Loucy (cell line): Measurements from ENCODE around the gene KATNB1.

Experiments used
- H2AFZ ChIP-seq: fragments of 200-600 bp; sonication (generic); 2 replicates; pipeline ENCODE4 v1.6.0; 2016; ENCODE audit warnings: antibody characterized with exemption, mild to moderate bottlenecking, low read length, moderate library complexity
- H3F3A ChIP-seq: fragments of 200-600 bp; 2 replicates; pipeline ENCODE4 v1.6.0; 2016; ENCODE audit warnings: antibody characterized with exemption, low read depth, mild to moderate bottlenecking
- H3K27me3 ChIP-seq: fragments of 200-600 bp; sonication (generic); 2 replicates; pipeline ENCODE4 v1.6.1; 2014; ENCODE audit warnings: low read length, mild to moderate bottlenecking; ENCODE audit not compliant: insufficient read depth, poor library complexity, severe bottlenecking
- H3K36me3 ChIP-seq: fragments of 200-600 bp; sonication (generic); 2 replicates; pipeline ENCODE4 v1.6.1; 2016; ENCODE audit warnings: low read length; ENCODE audit not compliant: insufficient read depth
- H3K4me1 ChIP-seq: fragments of 200-600 bp; sonication (generic); 2 replicates; pipeline ENCODE4 v1.5.1; 2014; ENCODE audit warnings: low read length, mild to moderate bottlenecking; ENCODE audit not compliant: insufficient read depth, poor library complexity, severe bottlenecking
- H3K4me2 ChIP-seq: fragments of 200-600 bp; sonication (generic); 2 replicates; pipeline ENCODE4 v1.6.0; 2014; ENCODE audit warnings: antibody characterized with exemption, low read length, low read depth, mild to moderate bottlenecking; ENCODE audit not compliant: poor library complexity, severe bottlenecking
- H3K4me3 ChIP-seq: fragments of 200-600 bp; sonication (generic); 2 replicates; pipeline ENCODE4 v1.5.1; 2014; ENCODE audit warnings: low read length, mild to moderate bottlenecking, mixed read lengths; ENCODE audit not compliant: poor library complexity, severe bottlenecking
- H3K79me2 ChIP-seq: fragments of 200-600 bp; sonication (generic); 2 replicates; pipeline ENCODE4 v1.6.1; 2014; ENCODE audit warnings: low read length; ENCODE audit not compliant: insufficient read depth
- H3K9ac ChIP-seq: fragments of 200-600 bp; sonication (generic); 2 replicates; pipeline ENCODE4 v1.6.0; 2014; ENCODE audit warnings: mild to moderate bottlenecking, low read depth, low read length, moderate library complexity; ENCODE audit not compliant: poor library complexity, severe bottlenecking
- H3K9me2 ChIP-seq: fragments of 200-600 bp; sonication (generic); replicated peaks from 2 replicates; pipeline ENCODE4 v1.6.1; 2016; ENCODE audit warnings: low read depth, low read length, mixed read lengths
- H3K9me3 ChIP-seq: fragments of 200-600 bp; sonication (generic); 2 replicates; pipeline ENCODE4 v1.6.1; 2014; ENCODE audit warnings: mild to moderate bottlenecking, antibody characterized with exemption, low read length, low read depth; ENCODE audit not compliant: insufficient read depth
- H4K20me1 ChIP-seq: fragments of 200-600 bp; sonication (generic); 2 replicates; pipeline ENCODE4 v1.6.0; 2014; ENCODE audit warnings: antibody characterized with exemption, low read length, mild to moderate bottlenecking; ENCODE audit not compliant: insufficient read depth, poor library complexity, severe bottlenecking
- EZH2phosphoT487 ChIP-seq: fragments of 200-600 bp; IDR thresholded peaks from 2 replicates; pipeline ENCODE4 v1.6.1; 2018; ENCODE audit warnings: antibody characterized with exemption, mild to moderate bottlenecking, moderate library complexity, borderline replicate concordance
- TF ChIP-seq, protein P1 (sequence below): fragments of 200-600 bp; sonication (generic); conservative IDR thresholded peaks from 2 replicates; pipeline ENCODE4 v1.5.1; 2014; ENCODE audit warnings: mild to moderate bottlenecking, antibody characterized with exemption, low read length

KATNB1 gene

DNA sequence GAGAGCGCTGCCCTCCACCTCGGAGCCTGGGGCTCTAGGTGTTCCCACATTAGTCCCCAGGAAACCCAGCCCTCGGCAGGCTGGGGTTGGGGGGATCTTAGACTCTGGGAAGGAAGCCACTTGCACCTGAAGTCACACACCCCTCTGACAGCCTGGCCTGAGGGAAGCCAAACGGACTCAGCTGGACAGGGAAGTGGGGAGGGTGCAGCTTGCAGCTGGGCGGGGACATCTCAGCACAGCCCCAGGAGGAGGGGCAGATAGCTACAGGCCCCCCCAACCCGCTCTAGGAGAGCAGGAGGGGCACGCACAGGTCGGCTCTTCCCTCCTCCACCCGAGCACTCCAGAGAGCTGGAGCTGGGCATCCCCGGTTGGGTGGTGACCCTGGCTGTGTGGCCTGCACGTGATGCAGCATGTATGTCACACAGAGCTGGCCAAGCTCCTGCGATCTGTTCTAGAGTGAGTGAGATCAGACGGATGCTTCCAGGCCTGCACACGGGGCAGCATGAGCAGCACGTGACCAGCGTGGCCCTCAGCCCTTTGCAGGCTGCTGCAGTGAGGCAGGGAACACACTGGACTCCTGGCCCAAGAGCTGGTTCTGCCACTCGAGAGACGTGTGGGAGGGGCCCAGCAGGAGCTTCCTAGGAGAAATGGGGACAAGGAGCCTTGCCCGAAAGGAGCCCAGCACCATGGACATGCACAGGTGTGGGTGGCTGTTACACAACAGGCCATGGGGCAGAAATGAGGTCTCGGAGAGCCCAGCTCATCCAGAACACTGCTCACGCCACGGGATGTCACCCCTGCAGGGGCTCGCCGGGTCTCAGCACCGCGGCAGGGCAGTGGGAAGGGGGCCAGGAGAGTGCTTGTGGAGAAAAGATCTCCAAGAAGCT lies 51.3 kb downstream of the KATNB1 start:
- Histone ChIP-seq H4K20me1 (no peaks in the 10 kb centered on the region), H3K9me2 (no peaks in the 10 kb centered on the region), H3K4me2 (no peak overlapping the region), H3K79me2 (no peaks in the 10 kb centered on the region), H3K36me3 (no peaks in the 10 kb centered on the region), H3K4me1 (peaks cover 16% of the 10 kb centered on the region), H2AFZ (no peak overlapping the region), H3K9ac (no peak overlapping the region), H3K4me3 (no peak overlapping the region), H3K9me3 (no peaks in the 10 kb centered on the region), H3F3A (0 out of 2 replicates have a peak, but pooled peaks cover 3% of the 10 kb centered on the region), H3K27me3 (no peaks in the 10 kb centered on the region)
- TF ChIP-seq EZH2phosphoT487 = no peak
- TF ChIP-seq, protein P1, sequence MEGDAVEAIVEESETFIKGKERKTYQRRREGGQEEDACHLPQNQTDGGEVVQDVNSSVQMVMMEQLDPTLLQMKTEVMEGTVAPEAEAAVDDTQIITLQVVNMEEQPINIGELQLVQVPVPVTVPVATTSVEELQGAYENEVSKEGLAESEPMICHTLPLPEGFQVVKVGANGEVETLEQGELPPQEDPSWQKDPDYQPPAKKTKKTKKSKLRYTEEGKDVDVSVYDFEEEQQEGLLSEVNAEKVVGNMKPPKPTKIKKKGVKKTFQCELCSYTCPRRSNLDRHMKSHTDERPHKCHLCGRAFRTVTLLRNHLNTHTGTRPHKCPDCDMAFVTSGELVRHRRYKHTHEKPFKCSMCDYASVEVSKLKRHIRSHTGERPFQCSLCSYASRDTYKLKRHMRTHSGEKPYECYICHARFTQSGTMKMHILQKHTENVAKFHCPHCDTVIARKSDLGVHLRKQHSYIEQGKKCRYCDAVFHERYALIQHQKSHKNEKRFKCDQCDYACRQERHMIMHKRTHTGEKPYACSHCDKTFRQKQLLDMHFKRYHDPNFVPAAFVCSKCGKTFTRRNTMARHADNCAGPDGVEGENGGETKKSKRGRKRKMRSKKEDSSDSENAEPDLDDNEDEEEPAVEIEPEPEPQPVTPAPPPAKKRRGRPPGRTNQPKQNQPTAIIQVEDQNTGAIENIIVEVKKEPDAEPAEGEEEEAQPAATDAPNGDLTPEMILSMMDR = no peak

DNA sequence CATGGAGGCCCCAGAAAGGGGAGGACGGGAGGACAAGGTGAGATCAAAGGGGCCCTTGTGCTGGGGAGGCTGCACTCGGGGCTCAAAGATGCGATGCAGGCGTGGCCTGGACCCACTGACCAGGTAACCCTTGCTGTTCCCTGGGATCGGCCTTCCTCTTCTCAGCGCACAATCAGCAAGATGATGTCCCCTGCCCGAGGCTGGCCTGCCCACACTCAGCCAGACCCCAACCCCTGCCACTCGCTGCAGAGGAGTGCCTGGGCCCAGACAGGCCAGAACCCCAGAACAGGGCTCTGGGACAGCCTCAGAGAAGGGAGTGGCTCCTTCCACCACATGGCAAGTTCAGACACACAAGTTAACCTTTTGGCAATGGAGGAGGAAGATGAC lies 51.9 kb downstream of the KATNB1 start:
- H3K4me3 ChIP-seq = no peak overlapping the region
- peaks cover 18% of the 10 kb centered on the region for H3K4me1 ChIP-seq
- H3K9ac ChIP-seq = no peak overlapping the region
- H4K20me1 ChIP-seq = no peaks in the 10 kb centered on the region
- no peak overlapping the region for H3K4me2 ChIP-seq
- H3F3A ChIP-seq = 0 out of 2 replicates have a peak, but pooled peaks cover 3% of the 10 kb centered on the region
- no peaks in the 10 kb centered on the region for H3K9me3 ChIP-seq
- TF ChIP-seq, protein P1 = no peak
- no peak for TF ChIP-seq EZH2phosphoT487
- no peaks in the 10 kb centered on the region for H3K36me3 ChIP-seq
- no peaks in the 10 kb centered on the region for H3K79me2 ChIP-seq
- no peaks in the 10 kb centered on the region for H3K9me2 ChIP-seq
- no peaks in the 10 kb centered on the region for H3K27me3 ChIP-seq
- no peak overlapping the region for H2AFZ ChIP-seq

DNA sequence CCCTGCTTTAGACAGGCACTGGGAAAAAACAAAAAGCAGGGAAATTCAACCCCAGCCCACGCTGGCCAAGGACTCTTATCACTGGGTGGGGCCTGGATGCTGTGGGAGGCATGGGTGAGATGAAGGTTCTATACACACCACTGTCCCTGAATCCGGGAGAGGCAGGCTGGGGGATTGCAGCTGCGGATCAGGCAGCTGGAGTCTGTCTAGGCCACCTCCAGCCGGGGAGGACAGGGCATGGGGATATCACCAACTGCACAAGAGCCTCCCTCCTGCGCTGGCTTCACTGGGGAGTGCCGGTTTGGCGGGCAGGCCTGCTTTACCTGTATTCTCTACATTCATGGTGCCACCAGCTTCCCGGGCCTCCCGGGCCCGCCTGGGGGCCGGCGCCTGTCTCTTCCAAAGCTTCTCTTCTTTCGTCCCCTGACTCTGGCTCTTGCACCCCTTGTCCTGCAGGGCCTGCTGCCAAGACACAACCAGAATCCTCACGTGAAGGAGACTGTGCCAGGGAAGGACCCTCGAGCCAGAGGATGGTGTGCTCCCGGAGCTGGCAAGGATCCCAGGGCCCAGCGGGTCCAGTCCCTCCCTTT lies 52.8 kb downstream of the KATNB1 start:
- Histone ChIP-seq H3K79me2 (no peaks in the 10 kb centered on the region), H3K9me2 (no peaks in the 10 kb centered on the region), H3K36me3 (no peaks in the 10 kb centered on the region), H3K4me2 (no peak overlapping the region), H3K9ac (no peak overlapping the region), H3K9me3 (no peaks in the 10 kb centered on the region), H3F3A (0 out of 2 replicates have a peak, but pooled peaks cover 3% of the 10 kb centered on the region), H3K4me1 (peaks cover 18% of the 10 kb centered on the region), H3K4me3 (no peak overlapping the region), H3K27me3 (no peaks in the 10 kb centered on the region), H4K20me1 (no peaks in the 10 kb centered on the region), H2AFZ (no peak overlapping the region)
- TF ChIP-seq, protein P1 = no peak
- TF ChIP-seq EZH2phosphoT487 = no peak
